HG03460 (cell line): Measurements from ENCODE around the gene PIP4P1.

ENCODE experiments used
- ATAC-seq: cut with Tn5 transposase; IDR thresholded peaks from one replicate; pipeline ENCODE4 v1.9.1; 2021; ENCODE audit not compliant: unreplicated experiment

Gene PIP4P1

GRCh38 chr14:20412411-20412810, 48.8 kb downstream of the PIP4P1 start:
- no peak for ATAC-seq

DNA sequence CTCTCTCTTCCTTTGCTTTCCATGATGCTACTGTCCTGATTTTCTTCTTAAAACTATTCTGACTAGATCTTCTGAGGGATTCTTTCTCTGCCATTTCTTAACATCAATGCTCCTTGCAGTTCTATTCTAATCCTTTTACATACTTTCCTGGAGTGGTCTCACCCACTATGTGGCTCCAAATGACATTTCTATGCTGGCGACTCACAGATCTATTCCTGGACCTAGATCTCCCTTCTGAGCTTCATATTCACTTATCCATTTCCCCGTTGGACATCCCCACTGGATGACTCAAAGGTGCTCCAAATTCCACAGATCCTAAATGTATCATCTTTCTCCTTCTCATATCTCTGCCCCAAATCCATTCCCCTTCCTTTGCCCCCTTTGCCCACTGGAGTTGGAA, 52.0 kb downstream of the PIP4P1 start:
- no peak for ATAC-seq
